Inferior parietal cortex (tissue), 1 donor: ENCODE results near the gene CLPSL1.

Experiments
- DNase-seq: peaks from one replicate; pipeline ENCODE4 v3.0.0-alpha.2; 2016; ENCODE audit errors: extremely low spot score

Gene CLPSL1

GRCh38 chr6:35795453-35796071, 14.7 kb downstream of the CLPSL1 start:
- no peak for DNase-seq

GRCh38 chr6:35796236-35796635, 15.4 kb downstream of the CLPSL1 start:
- no peak for DNase-seq

GRCh38 chr6:35797837-35798526, 17.2 kb downstream of the CLPSL1 start:
- no peak for DNase-seq

- DNase-seq, result no peak
These were observed 17.9 kb downstream of the CLPSL1 start for GRCh38 chr6:35798706-35799105.

- DNase-seq, result no peak
These were observed 20.3 kb downstream of the CLPSL1 start for GRCh38 chr6:35801148-35801547.

- no peak for DNase-seq
These were observed 24.3 kb downstream of the CLPSL1 start, which contains the start of gene LHFPL5 for GRCh38 chr6:35804996-35805736. Gene LHFPL5, plus strand, starts transcription at chr6:35805352. Its CDS starts 319 bp downstream, at chr6:35805671.

GRCh38 chr6:35808688-35809087, 27.9 kb downstream of the CLPSL1 start:
- no peak for DNase-seq

GRCh38 chr6:35809809-35810208, 29.0 kb downstream of the CLPSL1 start:
- DNase-seq, result no peak

GRCh38 chr6:35810971-35811698, 30.3 kb downstream of the CLPSL1 start:
- DNase-seq, result no peak

GRCh38 chr6:35811699-35811995, 30.8 kb downstream of the CLPSL1 start:
- no peak for DNase-seq

GRCh38 chr6:35817515-35817914, 36.7 kb downstream of the CLPSL1 start:
- DNase-seq, result no peak

GRCh38 chr6:35823601-35824000, 42.8 kb downstream of the CLPSL1 start:
- no peak for DNase-seq

GRCh38 chr6:35824552-35825192, 43.9 kb downstream of the CLPSL1 start:
- no peak for DNase-seq

- DNase-seq, result no peak
These were observed 48.5 kb downstream of the CLPSL1 start for GRCh38 chr6:35829306-35829705.

GRCh38 chr6:35831257-35832007, 50.6 kb downstream of the CLPSL1 start:
- no peak for DNase-seq

- DNase-seq, result no peak
These were observed 52.7 kb downstream of the CLPSL1 start for GRCh38 chr6:35833536-35833935.
